GM19023 (cell line): ENCODE measurements around the gene DAG1.
A peak's percentile ranks its signal among the peaks of the same experiment; 100 is the strongest.

ENCODE experiments used
- ATAC-seq: cut with Tn5 transposase; IDR thresholded peaks from one replicate; pipeline ENCODE4 v1.9.1; 2021; ENCODE audit warnings: mild to moderate bottlenecking, moderate library complexity; ENCODE audit not compliant: unreplicated experiment

Gene DAG1

GRCh38 chr3:49552087-49552486 is 82.0 kb downstream of the DAG1 start:
- ATAC-seq, result no peak

DNA sequence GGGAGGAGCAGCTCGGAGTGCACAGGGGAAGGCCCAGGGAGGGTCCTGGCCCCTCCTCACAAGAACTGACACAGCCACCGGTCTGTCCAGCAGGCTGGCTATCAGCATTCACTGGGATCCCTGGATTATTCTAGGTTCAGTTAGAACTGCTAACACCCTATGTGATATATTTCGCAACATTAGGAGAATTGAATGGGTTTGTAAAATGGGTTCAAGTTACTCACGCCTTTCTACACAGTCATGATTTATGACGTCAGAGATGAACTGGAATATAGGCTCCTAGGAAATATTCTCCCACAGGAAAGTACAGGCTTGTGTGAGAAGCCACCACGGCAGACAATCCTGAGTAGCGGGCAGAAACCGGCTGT is 83.2 kb downstream of the DAG1 start:
- ATAC-seq, result no peak

- peak; percentile 75 for ATAC-seq
Observed at GRCh38 chr3:49553692-49554632, 83.9 kb downstream of the DAG1 start, which contains the start of gene BSN. Gene BSN (plus strand): TSS chr3:49554477. CDS start chr3:49554603, 126 bp downstream.

DNA sequence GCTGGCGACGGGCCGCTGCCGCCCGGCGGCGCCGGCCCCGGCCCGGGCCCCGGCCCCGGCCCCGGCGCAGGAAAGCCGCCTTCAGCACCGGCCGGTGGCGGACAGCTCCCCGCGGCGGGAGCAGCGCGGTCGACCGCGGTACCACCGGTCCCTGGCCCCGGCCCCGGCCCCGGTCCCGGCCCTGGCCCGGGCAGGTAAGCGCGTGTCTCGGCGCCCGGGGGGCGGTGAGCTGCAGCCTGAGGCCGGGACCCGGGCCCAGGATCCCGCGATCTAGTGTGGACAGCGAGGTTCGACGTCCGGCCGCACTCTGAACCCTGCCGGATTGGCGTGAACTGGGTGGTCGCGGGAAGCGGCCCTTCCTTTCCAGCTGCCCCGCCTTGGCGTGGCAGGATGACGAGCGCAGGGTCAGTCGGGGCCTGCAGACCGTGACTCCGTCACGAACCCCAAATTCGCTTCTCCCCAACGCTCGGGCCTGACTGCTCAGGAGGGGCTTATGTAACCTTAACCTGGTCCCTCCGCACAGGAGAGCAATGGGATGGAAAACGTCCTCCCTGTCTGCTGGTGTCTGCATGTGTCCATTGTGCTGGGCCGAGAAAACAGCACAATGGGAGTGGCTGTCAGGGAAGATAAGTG is 84.7 kb downstream of the DAG1 start:
- ATAC-seq, result peak; percentile 51

- ATAC-seq, result no peak
Observed at GRCh38 chr3:49556500-49557275, 86.6 kb downstream of the DAG1 start.

GRCh38 chr3:49563040-49563578 is 93.0 kb downstream of the DAG1 start:
- no peak for ATAC-seq

- ATAC-seq, result no peak
Observed at GRCh38 chr3:49563766-49564165, 93.7 kb downstream of the DAG1 start.

GRCh38 chr3:49566312-49566711 is 96.2 kb downstream of the DAG1 start:
- no peak for ATAC-seq

DNA sequence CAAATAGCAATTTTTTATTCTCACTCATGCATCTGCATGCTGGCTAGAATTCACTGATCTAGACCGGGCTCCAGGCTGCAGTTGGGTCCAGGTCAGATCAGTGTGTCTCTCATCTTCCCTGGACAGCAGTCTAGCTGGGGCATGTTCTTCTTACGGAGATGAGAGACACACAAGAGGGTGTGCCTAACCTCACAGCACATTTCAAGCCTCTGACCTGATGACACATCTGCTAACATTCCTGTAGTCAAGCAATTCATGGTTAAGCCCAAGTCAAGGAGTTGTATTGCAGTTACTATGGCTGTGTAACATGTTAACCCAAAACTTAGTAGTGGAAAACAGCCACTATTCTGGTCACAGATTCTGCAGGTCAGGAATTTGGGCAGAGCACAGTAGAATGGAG is 97.3 kb downstream of the DAG1 start:
- no peak for ATAC-seq

GRCh38 chr3:49568965-49569364 is 98.9 kb downstream of the DAG1 start:
- ATAC-seq, result no peak

DNA sequence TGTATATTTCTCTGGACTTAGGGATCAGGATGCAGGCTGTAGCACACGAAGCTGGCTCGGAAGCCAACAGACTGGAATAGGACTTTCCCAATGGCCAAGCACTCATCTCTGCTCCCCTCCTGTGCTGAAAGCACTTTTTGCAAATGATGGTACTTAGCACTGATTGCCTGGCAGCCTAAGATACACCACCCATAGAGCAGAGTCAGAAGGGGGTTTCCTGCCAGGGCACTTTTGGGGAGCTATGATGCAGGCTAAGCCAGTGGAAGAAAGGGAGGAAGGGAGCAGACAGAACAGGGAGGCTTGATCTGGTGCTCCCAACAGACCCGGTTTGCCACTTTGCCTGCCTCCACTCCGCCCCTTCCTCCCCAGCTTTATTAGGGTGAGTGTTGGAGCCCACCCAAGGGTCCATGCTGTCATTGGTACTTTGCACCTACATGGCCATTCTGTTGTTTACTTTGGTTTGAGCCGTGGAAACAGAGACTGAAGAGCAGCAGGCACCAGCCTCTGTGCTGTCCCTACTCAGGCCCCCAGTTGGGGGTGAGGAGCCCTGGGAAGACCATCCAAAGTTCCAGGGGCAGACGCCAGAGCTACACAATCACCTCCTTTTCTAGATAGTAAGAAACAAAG is 100.1 kb downstream of the DAG1 start:
- no peak for ATAC-seq

GRCh38 chr3:49582177-49582576 is 112.1 kb downstream of the DAG1 start:
- no peak for ATAC-seq
